GM12874 (cell line): ENCODE measurements around the gene KCNQ1.

Experiments used
- TF ChIP-seq, protein P1 (sequence below): IDR thresholded peaks from 2 replicates; pipeline ENCODE4 v1.5.1; 2011; ENCODE audit warnings: low read depth, mild to moderate bottlenecking, control low read depth, low read length, moderate library complexity; ENCODE audit not compliant: insufficient read depth

KCNQ1 gene

DNA sequence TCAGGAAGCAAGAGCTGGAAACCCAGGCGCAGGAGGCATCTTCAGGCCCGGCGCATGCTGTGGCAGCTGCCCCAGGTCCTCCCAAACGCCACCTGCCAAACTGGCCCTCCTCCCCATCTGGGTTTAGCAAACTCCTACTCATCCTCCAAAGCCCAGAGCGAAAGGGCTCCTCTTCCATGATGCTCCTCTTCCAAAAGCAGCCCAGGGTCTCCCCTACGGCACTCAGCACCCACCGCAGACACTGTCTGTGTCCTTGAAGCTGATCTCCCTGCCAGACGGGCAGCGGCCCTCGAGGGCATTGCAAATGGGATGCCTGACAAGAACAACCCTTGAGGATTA lies 414.9 kb downstream of the KCNQ1 start:
- TF ChIP-seq, protein P1, sequence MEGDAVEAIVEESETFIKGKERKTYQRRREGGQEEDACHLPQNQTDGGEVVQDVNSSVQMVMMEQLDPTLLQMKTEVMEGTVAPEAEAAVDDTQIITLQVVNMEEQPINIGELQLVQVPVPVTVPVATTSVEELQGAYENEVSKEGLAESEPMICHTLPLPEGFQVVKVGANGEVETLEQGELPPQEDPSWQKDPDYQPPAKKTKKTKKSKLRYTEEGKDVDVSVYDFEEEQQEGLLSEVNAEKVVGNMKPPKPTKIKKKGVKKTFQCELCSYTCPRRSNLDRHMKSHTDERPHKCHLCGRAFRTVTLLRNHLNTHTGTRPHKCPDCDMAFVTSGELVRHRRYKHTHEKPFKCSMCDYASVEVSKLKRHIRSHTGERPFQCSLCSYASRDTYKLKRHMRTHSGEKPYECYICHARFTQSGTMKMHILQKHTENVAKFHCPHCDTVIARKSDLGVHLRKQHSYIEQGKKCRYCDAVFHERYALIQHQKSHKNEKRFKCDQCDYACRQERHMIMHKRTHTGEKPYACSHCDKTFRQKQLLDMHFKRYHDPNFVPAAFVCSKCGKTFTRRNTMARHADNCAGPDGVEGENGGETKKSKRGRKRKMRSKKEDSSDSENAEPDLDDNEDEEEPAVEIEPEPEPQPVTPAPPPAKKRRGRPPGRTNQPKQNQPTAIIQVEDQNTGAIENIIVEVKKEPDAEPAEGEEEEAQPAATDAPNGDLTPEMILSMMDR = no peak

DNA sequence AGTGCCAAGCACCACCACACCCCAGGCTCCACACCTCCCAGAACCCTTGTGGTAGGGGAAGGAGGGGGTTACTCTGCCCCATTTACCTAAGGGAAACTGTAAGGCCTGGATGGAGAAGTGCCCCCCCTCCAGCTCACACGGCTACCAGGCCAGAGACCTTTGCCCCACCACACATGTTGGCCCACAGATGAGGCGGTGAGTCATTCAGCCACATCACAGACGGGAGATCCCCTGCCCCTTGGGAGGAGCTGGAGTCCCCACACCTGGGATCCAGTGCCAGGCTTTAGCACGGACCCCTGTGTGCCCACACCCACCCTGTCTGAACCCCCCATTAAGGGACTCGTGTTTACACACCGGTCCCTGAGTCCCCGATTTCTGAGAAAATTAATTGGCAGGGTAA lies 415.8 kb downstream of the KCNQ1 start:
- TF ChIP-seq, protein P1 = no peak

DNA sequence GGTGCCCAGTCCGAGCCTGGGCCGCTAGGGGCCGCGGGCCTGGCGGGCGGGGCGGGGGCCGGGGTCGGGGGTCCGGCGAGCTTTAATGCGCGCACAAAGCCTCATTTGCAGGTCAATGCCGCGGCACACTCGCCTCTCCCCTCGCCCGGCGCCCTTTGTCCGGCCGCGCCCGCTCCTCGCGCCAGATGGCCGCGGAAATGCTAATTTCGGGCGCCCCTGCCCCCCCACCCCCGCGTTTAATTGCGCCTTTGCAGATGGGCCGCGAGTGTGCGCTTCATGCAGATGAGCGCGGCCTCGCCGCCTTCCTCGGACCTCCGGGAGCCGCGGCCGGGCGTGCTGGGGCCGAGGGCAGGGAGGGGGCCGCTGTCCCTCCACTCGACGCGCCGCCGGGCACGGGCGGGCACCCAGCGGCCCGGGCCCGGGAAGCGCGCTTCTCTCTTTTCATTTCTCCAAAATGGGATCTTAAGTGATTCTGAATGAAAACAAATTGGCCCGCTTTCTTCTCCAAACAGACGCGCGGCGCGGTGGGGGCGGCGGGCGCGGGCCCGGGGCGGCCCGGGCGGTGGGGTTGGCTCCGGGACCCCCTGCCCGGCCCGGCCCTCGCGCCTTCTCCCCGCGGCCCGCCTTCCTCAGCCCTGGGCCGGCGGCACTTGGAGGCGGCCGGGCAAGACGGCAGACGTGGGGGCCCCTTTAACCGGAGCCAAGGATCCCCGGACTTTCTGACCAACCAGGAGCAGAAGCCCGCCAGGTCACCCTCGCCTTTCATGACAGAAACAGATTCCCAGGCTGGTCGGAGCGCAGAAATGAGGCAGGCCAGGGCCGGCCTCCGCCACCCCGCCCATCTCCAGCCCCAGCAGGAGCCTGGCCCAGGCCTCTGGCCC lies 417.8 kb downstream of the KCNQ1 start:
- TF ChIP-seq, protein P1 = no peak

DNA sequence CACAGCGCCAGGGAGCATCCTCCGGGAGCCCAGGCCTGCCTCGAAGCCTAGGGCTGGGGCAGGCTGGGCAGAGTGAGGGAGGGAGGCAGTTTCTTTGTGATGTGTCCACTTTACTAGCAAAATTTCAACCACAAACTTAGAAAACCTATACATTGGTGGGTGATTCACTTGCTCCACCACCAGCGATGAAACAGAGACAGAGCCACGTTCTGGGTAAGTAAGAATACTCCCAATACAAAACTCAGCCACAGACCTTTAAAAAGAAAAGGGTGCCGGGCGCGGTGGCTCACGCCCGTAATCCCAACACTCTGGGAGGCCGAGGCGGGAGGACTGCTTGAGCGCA lies 418.4 kb downstream of the KCNQ1 start:
- TF ChIP-seq, protein P1 = no peak

DNA sequence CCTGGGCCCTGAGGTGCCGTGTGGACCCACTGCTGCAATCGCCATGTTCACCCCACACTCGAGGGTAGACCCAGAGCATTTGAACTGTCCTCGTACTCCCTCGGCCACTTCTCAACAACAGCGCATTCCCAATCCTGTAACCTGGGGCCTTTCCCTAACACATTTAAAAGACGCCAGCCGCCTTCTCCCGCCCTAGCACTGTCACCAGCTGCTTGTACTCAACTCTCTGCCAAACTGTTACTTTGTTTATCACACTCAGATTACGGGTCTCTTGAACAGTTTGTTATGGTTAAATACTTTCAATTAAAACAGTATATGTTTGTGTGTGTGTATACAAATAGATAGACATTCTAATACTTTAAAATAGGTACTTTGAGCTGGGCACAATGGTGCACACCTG lies 420.1 kb downstream of the KCNQ1 start:
- TF ChIP-seq, protein P1 = no peak

DNA sequence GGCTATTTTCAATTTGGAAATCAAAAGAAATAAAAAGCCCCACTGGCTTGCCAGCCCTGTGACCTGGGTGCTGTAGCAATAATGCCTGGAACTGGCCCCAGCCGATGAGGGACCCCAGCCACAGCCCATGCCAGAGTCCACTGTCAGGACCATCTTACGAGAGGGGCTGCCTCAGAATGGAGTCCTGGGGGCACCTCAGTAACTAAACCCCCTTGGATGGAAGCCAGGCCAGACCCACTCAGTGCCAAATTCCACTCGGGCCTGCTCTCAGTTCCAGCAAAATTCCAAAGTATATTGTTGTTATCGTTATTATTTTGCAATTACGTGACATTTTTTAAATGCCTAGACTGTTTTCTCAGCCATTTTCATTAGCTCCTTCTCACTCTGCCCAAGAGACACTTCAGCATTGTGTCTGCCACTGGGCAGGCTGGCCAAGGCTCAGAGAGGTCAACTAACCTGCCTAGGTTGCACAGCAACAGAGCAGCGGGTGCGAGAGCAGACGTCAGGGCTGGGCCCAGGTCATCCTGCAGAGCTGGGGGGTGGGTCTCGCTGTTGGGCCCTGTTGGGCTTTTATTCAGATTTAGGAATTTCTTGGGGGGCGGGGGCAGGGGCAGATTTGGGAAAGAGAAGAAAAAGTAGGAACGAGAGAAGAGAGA lies 421.2 kb downstream of the KCNQ1 start:
- TF ChIP-seq, protein P1 = no peak

DNA sequence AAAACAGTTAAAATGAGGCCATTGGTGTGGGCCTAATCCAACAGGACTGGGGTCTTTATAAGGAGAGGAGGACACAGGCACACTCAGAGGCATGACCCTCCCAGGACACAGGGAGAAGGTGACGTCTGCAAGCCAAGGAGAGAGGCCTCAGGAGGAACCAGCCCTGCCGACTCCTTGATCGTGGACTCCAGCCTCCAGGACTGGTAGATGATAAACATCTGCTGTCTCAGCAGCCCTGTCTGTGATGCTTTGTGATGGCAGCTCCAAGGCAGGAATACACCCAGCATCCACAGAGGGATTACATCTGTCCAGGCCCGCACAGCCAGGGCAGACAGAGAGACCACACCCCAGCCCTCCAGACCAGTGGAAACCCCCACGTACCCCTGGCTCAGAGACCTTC lies 422.3 kb downstream of the KCNQ1 start:
- TF ChIP-seq, protein P1 = no peak
